Suppressor macrophage (primary cell): ENCODE data around the gene FKBP10.
"Not testable (repeated sequence)": the region's sequence is repeated elsewhere in the genome, so short reads cannot be mapped to it uniquely, and the experiment has no call there.

Source experiments
- DNase-seq, 4 experiments: peaks; one replicate each; pipeline ENCODE4 v3.0.0-alpha.2; 2020 to 2022
- total RNA-seq, 17 experiments: gene quantifications; one replicate each; lab custom pipeline; 2026; ENCODE audit warnings: mixed read lengths in 6 of 17, inconsistent platforms in 3 of 17; lab: John Stamatoyannopoulos, UW

Gene FKBP10
- total RNA-seq = 0 to 2.8 (median 0.02) reads per million in 17 experiments

DNA sequence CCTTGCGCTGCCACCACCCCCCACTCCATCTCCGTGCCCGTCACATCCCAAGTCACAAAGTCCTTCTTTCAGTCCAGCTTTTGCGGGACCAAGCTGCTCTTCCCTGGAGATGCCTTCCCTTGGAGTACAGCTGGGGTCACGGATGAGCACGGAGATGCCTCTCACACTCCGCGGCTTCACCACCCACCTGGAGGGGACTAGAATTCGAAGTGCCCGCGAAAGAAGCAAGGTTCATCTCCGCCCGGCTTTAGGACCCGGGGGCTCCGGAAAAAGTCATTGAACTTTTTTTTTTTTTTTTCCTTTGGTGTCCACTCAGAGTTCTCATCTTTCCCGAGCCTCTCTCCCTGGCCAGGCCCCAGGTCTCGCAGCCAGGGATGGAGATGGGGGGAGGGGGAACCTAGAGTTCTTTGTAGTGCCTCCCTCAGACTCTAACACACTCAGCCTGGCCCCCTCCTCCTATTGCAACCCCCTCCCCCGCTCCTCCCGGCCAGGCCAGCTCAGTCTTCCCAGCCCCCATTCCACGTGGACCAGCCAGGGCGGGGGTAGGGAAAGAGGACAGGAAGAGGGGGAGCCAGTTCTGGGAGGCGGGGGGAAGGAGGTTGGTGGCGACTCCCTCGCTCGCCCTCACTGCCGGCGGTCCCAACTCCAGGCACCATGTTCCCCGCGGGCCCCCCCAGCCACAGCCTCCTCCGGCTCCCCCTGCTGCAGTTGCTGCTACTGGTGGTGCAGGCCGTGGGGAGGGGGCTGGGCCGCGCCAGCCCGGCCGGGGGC is at the start of gene FKBP10:
TSS of gene FKBP10 (plus strand) at position 624 of the 771 bp plus-strand sequence. CDS start at position 655, 31 bp downstream.
- DNase-seq = peak in 2 of 4 experiments; percentile 13

DNA sequence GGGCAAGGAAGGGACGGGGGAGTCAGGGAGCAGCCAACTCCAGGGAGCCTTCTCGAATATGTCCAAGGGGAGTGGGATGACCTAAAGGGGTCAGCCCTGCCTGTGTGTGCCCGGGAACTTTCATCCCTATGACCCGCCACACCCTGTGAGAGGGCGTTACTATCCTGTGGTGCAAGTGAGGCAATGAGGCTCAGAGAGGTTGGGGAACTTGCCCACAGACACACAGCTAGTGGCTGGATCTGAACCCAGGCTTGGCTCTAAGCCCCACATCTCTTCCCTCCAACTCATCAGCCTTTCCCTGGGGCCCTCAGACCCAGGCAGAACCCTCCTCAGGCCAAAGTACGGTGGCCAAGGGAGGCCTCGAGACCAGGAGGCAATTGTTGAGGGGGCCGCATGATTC is 49.5 kb upstream of the FKBP10 start:
- DNase-seq = no peak

DNA sequence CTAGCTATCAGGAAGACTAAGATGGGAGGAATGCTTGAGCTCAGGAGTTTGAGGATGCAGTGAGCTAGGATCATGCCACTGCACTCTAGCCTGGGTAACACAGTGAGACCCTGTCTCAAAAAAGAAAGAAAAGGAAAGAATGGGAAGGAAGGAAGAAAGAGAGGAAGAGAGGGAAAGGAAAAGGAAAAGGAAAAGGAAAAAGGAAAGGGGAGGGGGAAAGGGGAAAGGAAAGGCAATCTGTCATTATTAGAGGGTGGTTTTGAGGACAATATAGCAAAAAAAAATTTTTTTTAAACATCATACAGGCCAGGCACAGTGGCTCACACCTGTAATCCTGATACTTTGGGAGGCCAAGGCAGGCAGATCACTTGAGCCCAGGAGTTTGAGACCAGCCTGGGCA is 46.7 kb upstream of the FKBP10 start:
- DNase-seq = no peak

GRCh38 chr17:41767324-41768042 is 45.3 kb upstream of the FKBP10 start:
- DNase-seq = no peak

GRCh38 chr17:41768682-41769288 is 44.0 kb upstream of the FKBP10 start:
- DNase-seq = no peak

DNA sequence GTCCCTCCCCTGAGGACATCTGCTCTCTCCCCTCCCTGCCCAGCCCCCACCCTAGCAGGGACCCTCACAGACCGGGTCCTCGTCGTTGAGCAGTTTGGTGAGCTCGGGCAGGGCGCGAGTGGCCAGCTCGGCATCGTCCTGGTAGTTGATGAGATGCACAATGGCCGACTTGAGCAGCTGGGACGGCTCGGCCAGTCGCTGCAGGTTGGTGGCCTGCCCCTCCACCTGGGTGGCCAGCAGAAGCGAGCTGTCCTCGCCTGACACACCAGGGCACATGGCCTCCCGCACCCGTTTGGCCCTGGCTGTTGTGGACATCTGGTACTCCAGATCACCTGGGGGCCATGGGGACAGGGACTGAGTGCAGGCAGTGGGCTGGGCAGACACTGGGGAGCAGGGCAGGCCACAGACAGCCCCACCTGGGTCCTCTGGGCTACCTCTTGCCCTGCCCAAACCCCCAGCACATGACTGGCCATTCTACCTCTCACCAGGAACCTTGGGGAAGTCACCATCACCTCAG is 43.4 kb upstream of the FKBP10 start:
- no peak for DNase-seq

GRCh38 chr17:41769985-41770384 is 42.8 kb upstream of the FKBP10 start:
- DNase-seq = no peak

DNA sequence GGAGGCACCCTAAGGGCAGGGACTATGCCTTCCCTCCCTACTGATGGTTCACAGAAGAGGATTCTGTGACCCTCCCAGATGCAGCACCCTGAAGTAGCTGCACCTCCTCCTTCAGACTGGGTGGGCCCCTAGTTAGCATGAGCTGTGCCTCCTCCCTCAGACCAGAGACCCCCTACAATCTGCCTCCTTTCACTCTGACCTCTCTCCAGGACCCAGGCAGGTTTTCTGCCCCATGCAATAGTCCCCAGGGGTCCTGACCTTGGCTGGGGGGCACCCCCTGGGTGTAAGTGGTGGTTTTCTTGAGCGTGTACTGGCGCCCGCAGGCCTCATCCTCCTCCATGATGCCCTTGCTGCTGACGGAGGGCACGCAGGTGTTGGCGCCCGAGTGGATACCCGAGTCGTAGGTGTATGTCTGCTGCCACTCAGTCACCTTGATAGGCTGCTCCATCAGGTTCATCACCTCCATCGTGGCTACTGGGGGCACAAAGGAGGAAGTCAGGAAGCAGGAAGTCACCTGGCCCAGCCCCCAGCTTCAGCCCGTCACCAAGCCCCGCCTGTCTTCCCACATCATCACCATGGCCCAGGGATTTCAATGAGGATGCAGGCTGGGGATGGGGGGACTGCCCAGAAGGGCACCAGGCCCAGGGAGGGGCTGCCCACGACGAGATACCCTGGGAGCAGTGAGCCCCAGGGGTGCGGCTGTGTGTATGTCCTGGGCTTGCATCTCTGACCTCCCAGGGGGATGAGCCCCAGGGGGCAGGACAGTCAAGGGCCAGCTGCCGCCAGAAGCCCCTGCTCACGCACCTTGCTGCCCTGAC is 41.2 kb upstream of the FKBP10 start:
- no peak for DNase-seq

GRCh38 chr17:41772218-41772585 is 40.6 kb upstream of the FKBP10 start:
- no peak for DNase-seq

DNA sequence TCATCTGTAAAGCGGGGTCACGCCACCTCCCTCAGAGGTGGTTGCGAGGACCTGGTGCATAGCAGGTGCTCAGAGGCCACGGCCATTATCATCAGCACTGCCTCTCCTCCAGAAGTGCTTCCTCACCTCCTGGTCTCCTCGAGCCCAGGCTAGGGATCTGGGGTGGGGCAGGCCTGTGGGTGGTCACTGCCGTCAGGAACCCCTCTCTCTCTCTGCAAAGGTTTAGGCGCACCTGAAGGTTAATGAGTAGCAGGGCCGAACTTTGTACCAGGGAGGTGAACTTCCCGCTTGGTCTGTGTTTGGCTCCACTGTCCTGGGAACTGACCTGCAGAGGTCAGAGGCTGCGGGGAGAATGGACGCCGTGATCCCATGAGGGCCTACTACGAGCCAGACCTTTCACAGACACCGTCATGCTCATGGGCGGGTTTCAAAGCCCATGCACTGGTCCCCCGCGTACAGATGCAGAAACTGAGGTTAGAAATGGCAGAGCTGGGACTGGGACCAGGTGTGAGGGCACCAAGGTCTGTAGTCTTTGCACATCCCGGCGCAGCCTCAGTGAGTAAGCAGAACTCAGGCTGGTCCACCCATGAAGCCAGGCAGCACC is 40.1 kb upstream of the FKBP10 start:
- DNase-seq = no peak

- no peak for DNase-seq
These were observed 39.6 kb upstream of the FKBP10 start for GRCh38 chr17:41773190-41773588.

DNA sequence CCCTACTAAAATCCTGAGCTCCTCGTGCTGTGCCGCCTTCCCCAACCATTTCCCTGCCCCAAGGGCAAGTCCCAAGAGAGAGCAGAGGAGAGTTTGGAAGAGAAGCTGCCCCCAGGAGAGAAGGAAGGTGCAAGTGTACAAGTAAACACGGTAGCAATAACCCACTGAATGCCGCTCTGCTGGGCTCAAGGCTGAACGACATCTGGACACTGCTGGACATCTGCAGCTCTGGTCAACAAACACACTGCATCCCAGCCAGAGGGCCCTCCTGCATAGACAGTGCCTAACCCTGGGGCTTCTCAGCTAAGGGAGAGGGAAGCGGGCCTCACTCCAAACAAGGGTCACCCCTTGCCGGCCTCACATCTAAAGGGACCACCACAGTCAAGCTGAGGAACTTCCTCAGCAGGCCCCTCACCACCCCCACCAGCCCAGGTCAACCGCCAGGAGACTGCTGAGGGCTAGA is 39.0 kb upstream of the FKBP10 start:
- no peak for DNase-seq

DNA sequence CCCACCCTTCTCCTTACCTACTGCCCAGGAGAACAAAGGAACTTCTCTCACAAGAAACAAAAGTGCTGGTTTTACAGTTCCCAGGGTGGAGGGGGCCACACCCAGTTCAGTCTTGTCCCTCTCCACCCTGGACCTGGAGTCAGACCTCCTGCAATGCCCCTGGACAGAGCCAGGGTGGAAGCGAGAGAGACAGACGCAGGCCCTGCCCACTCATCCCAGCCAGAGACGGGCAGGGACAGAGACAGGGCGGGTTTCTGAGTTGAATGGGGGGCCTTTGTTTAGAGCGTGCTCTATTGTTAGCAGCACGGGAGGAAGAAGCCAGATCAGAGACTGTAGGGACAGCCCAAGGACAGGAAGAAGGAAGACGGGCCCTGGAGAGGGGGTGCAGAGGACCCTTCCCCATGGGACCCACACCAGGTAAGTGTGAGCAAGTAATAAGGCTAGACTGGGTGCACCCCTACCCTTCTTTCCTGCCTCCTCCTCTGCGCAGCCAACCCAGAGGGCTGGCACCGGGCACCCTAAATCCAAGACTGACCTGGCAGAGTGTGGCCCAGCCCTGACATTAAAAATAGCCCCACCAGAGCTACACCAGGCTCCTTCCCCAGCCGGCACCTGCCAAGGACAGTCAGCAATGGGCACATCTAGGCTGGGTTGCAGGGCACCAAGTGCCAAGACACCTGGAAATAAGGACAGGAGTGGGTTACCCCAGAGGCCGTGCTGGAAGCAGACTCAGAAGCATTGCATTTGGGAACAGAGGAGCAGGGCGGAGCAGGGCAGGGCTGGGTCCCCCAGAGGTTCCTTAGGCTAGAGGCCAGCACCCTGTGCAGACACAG is 37.2 kb upstream of the FKBP10 start:
- no peak for DNase-seq

DNA sequence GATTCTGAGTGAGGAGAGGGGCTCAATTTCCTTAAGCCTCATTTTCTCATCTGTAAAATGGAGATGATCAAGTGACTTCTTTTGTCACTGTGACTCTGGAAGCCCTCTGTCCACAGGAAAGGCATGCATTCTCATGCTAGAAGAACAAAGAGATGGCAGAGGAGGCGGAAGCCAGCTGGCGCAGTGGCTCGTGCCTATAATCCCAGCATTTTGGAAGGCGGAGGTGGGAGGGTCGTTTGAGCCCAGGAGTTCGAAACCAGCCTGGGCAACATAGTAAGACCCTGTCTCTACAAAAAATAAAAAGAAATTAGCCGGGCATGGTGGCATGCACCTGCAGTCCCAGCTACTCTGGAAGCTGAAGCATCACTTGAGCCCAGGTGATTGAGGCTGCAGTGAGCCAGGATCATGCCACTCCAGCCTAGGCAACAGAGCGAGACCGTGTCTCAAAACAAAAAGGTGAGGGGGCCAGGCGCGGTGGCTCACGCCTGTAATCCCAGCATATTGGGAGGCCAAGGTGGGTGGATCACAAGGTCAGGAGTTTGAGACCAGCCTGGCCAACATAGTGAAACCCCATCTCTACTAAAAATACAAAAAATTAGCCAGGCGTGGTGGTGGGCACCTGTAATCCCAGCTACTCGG is 36.4 kb upstream of the FKBP10 start:
- DNase-seq = not testable (repeated sequence)

DNA sequence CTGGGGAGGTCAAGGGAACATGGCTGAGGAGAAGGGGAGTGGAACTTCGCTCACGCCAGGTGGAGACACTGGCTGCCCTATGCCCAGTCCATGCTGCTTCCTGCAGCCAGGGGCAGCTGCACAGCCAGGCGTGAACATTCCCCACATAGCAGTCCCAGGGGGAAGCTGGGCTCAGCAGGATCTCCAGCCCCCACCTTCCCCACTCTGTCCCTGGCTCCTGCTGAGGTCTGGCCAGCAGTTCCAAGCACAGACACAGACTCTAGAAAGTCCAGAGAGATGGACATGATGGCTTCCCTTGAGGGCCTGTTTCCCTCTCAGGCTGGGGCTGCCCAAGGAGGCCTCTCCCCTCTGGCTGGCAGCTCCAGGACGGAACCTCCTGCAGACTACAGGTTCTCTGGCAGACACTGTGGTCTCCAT is 35.6 kb upstream of the FKBP10 start:
- DNase-seq = no peak

DNA sequence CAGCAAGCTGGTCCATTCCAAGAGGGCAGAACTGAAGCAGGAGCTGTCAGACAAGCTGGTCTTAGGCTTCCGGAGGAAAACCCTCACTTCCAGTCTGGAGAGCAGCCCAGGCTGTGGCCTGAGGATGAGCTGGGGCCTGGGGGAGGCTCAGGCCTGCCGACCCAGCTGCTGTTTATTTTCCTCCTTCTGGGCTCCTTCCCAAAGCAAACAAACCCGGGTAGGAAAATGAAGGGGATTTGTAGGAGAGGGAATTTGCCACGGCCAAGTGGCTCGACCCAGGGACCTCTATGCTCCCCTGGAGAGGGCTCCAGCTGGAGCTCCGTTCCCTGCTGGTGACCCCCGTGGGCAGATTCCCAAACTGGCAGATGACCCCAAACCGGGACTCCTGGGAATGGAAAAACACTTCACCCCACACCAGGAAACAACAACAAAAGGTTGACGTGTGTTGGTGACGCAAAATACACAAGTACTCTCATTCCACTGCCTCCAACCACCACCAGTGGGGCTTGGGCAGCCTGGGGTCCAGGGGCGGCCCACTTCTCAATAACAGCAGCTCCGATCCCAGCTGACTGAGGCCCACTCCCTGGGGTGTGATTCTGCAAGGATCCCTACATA is 35.1 kb upstream of the FKBP10 start:
- DNase-seq = no peak

GRCh38 chr17:41779954-41780353 is 32.9 kb upstream of the FKBP10 start:
- DNase-seq = no peak

GRCh38 chr17:41781404-41782110 is 31.2 kb upstream of the FKBP10 start:
- DNase-seq = no peak

DNA sequence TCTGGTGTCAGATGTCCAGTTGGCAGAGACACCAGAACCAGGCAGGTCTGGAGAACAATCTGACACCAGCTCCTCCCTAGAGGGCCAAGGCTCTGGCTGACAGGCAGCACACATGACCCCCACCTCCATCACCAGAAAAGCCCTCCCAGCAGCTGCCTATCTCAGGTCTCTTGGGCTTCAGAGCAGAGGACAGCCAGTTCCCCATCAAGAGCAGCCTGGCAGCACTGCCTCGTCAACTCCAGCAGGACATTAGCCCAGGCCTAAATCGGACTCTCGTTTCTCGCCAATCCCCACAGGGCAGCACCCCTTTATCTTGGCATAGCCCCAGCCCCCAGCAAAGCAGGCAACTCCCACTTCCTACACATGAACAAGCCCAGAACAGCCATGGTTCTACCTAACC is 30.7 kb upstream of the FKBP10 start:
- DNase-seq = no peak
